HepG2 (cell line): Measurements from ENCODE around the gene SLC4A2. TPM values are rescaled to one million over a fixed set of nuclear protein-coding genes. Genes with fewer than 3 reads are reported as not detected.

Source experiments
- ARNTL ChIP-seq: sonication (generic); formaldehyde crosslinking; IDR thresholded peaks from 2 replicates; pipeline ENCODE4 v1.4.0; 2020; ENCODE audit warnings: mild to moderate bottlenecking, missing genetic modification reagents
- ATAD3A ChIP-seq: sonication (generic); formaldehyde crosslinking; IDR thresholded peaks from 2 replicates; pipeline ENCODE4 v1.4.0; 2020; ENCODE audit warnings: missing genetic modification reagents
- CENPX ChIP-seq: sonication (generic); formaldehyde crosslinking; IDR thresholded peaks from 2 replicates; pipeline ENCODE4 v1.9.0; 2021; ENCODE audit warnings: mild to moderate bottlenecking, missing genetic modification reagents, moderate library complexity
- CHD2 ChIP-seq: IDR thresholded peaks from 2 replicates; pipeline ENCODE4 v1.6.1; 2011; ENCODE audit warnings: low read depth, low read length, improper control_type of control experiment
- JDP2 ChIP-seq: sonication (generic); formaldehyde crosslinking; IDR thresholded peaks from 2 replicates; pipeline ENCODE4 v1.8.1; 2022; ENCODE audit warnings: missing genetic modification reagents, borderline replicate concordance
- KDM1A ChIP-seq: IDR thresholded peaks from 2 replicates; pipeline ENCODE4 v1.6.1; 2016; ENCODE audit warnings: missing compliant biosample characterization
- MYC ChIP-seq: sonication (generic); formaldehyde crosslinking; IDR thresholded peaks from 2 replicates; pipeline ENCODE4 v1.9.0; 2021; ENCODE audit warnings: missing genetic modification reagents, borderline replicate concordance
- NFYB ChIP-seq: sonication (generic); formaldehyde crosslinking; IDR thresholded peaks from 2 replicates; pipeline ENCODE4 v1.4.0; 2020; ENCODE audit warnings: missing genetic modification reagents
- ONECUT2 ChIP-seq: sonication (generic); formaldehyde crosslinking; IDR thresholded peaks from 2 replicates; pipeline ENCODE4 v1.4.0; 2020; ENCODE audit warnings: missing genetic modification reagents
- RFX1 ChIP-seq: fragments of 450-650 bp; IDR thresholded peaks from 2 replicates; pipeline ENCODE4 v1.6.1; 2017
- SALL1 ChIP-seq: sonication (generic); formaldehyde crosslinking; IDR thresholded peaks from 2 replicates; pipeline ENCODE4 v1.8.0; 2022; ENCODE audit warnings: mild to moderate bottlenecking, missing genetic modification reagents
- SALL2 ChIP-seq: sonication (generic); formaldehyde crosslinking; IDR thresholded peaks from 2 replicates; pipeline ENCODE4 v1.8.1; 2023; ENCODE audit warnings: mild to moderate bottlenecking, missing genetic modification reagents, inconsistent platforms
- SIN3A ChIP-seq: IDR thresholded peaks from 2 replicates; pipeline ENCODE4 v1.6.1; 2011; ENCODE audit warnings: low read depth, mild to moderate bottlenecking, control low read depth, low read length, borderline replicate concordance
- SPEN ChIP-seq: sonication (generic); formaldehyde crosslinking; IDR thresholded peaks from 2 replicates; pipeline ENCODE4 v1.5.1; 2020; ENCODE audit warnings: low read depth, mild to moderate bottlenecking, missing genetic modification reagents
- TAF1 ChIP-seq: sonication (generic); formaldehyde crosslinking; IDR thresholded peaks from 2 replicates; pipeline ENCODE4 v1.4.0; 2020; ENCODE audit warnings: missing genetic modification reagents
- TGIF2 ChIP-seq: IDR thresholded peaks from 2 replicates; pipeline ENCODE4 v1.6.1; 2016; ENCODE audit warnings: control low read depth, missing compliant biosample characterization
- THYN1 ChIP-seq: sonication (generic); formaldehyde crosslinking; IDR thresholded peaks from 2 replicates; pipeline ENCODE4 v1.8.1; 2023; ENCODE audit warnings: low read depth, mild to moderate bottlenecking, moderate library complexity, missing genetic modification reagents, borderline replicate concordance
- TSC22D2 ChIP-seq: sonication (generic); formaldehyde crosslinking; IDR thresholded peaks from 2 replicates; pipeline ENCODE4 v1.5.1; 2020; ENCODE audit warnings: missing genetic modification reagents, mild to moderate bottlenecking, borderline replicate concordance
- YY1 ChIP-seq: IDR thresholded peaks from 2 replicates; pipeline ENCODE4 v1.6.1; 2011; ENCODE audit warnings: low read length, low read depth, moderate library complexity, mild to moderate bottlenecking; ENCODE audit not compliant: insufficient read depth, insufficient replicate concordance
- ZFYVE20 ChIP-seq: sonication (generic); formaldehyde crosslinking; IDR thresholded peaks from 2 replicates; pipeline ENCODE4 v1.8.0; 2023; ENCODE audit warnings: low read depth, mild to moderate bottlenecking, moderate library complexity, missing genetic modification reagents, borderline replicate concordance
- ZNF510 ChIP-seq: sonication (generic); formaldehyde crosslinking; IDR thresholded peaks from 2 replicates; pipeline ENCODE4 v1.4.0; 2020; ENCODE audit warnings: low read depth, mild to moderate bottlenecking, missing genetic modification reagents
- ZNF761 ChIP-seq: sonication (generic); formaldehyde crosslinking; conservative IDR thresholded peaks from 2 replicates; pipeline ENCODE4 v1.4.0; 2020; ENCODE audit warnings: mild to moderate bottlenecking, missing genetic modification reagents
- polyA plus RNA-seq, 8 experiments: library from polyadenylated mRNA; depleted of rRNA in 3 of 8; stranded (reverse) in 7 of 8; unstranded in 1 of 8; fragments of >200 nt; fragmentation: Illumina TruSeq in 4 of 8; extraction: Trizol in 4 of 8; gene quantifications; 2 replicates each; pipeline versions ENCODE4 v1.2.1 to v1.2.3, GENCODE V29; 2011 to 2016; ENCODE audit warnings: low read depth in 4 of 8, missing spikeins in 1 of 8, mixed read lengths in 1 of 8; ENCODE audit not compliant: insufficient read depth in 1 of 8
- total RNA-seq, 5 experiments: library from RNA; depleted of rRNA; stranded (reverse); fragments of >200 nt; fragmentation: Illumina TruSeq; extraction: Trizol; gene quantifications; 2 replicates each; pipeline ENCODE4 v1.2.3, GENCODE V29; 2016; ENCODE audit warnings: low read depth in 1 of 5
- TF ChIP-seq, protein P1 (sequence below): sonication (generic); formaldehyde crosslinking; IDR thresholded peaks from 2 replicates; pipeline ENCODE4; 2020; ENCODE audit warnings: missing genetic modification reagents, mild to moderate bottlenecking, borderline replicate concordance
- TF ChIP-seq, protein P2 (sequence below): sonication (generic); formaldehyde crosslinking; IDR thresholded peaks from 2 replicates; pipeline ENCODE4 v1.4.0; 2020; ENCODE audit warnings: mild to moderate bottlenecking, missing genetic modification reagents
- TF ChIP-seq, protein P3 (sequence below): sonication (generic); formaldehyde crosslinking; conservative IDR thresholded peaks from 2 replicates; pipeline ENCODE4 v1.8.0; 2022; ENCODE audit warnings: missing genetic modification reagents
- TF ChIP-seq, protein P4 (sequence below): IDR thresholded peaks from 2 replicates; pipeline ENCODE4 v1.6.1; 2012; ENCODE audit warnings: inconsistent platforms

The SLC4A2 gene
- total and polyA plus RNA-seq, 2 of the 13 experiments (the other 11 are each of a cell fraction or from before 2014, with no cell fraction given) = 51.9 to 73.4 TPM

DNA sequence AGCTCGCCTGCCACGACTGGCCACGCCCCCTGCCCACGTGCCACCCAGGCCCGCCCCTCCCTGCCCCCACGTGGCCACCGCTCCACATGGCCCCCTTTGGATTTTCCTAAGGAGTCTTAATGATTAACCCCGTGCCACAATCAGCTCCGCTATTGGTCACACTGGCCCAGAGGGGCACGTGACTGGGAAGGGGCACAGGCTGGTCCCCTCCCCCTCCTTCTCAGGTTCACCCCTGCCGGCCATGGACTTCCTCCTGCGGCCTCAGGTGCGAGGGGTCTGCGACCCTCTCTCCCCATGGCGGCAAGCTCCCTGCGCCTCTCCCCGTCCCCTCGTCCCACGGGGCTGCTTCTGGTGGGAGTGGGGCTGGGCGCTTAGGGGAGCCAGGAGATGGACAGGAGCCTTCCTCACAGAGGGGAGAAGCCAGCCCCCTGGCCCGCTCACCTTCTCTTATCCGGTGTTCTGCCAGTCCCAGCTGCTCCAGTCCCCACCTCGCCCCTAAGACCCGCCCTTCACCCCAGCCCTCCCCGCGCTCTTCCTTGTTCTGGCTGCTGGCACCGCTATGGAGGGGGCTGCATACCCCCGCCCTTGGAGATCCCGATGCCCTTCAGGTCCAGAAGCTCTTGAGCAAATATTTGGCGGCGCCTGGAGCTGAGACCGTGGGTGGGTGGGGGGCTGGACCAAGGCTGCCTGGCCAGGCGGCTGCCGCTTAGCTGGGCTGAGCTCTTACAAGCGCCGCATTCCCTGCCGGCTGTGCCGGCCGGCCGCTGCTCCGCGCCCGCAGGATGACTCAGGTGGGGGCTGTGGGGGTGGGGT, 3.2 kb downstream of the SLC4A2 start (continued):
- TF ChIP-seq, protein P1, sequence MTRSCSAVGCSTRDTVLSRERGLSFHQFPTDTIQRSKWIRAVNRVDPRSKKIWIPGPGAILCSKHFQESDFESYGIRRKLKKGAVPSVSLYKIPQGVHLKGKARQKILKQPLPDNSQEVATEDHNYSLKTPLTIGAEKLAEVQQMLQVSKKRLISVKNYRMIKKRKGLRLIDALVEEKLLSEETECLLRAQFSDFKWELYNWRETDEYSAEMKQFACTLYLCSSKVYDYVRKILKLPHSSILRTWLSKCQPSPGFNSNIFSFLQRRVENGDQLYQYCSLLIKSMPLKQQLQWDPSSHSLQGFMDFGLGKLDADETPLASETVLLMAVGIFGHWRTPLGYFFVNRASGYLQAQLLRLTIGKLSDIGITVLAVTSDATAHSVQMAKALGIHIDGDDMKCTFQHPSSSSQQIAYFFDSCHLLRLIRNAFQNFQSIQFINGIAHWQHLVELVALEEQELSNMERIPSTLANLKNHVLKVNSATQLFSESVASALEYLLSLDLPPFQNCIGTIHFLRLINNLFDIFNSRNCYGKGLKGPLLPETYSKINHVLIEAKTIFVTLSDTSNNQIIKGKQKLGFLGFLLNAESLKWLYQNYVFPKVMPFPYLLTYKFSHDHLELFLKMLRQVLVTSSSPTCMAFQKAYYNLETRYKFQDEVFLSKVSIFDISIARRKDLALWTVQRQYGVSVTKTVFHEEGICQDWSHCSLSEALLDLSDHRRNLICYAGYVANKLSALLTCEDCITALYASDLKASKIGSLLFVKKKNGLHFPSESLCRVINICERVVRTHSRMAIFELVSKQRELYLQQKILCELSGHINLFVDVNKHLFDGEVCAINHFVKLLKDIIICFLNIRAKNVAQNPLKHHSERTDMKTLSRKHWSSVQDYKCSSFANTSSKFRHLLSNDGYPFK (CRISPR knock-in tag) = peak; percentile 66; the same call in 1 of the 2 replicates
- TF ChIP-seq SALL1 (CRISPR knock-in tag) (peak; percentile 75), THYN1 (CRISPR knock-in tag) (no peak), TGIF2 (no peak), NFYB (peak; percentile 61; the same call in 1 of the 2 replicates), TAF1 (CRISPR knock-in tag) (peak; percentile 86), SPEN (CRISPR knock-in tag) (peak; percentile 16; the same call in 1 of the 2 replicates), SIN3A (peak; percentile 66; the same call in 1 of the 2 replicates), CENPX (CRISPR knock-in tag) (no peak), MYC (CRISPR knock-in tag) (peak; percentile 88), JDP2 (CRISPR knock-in tag) (no peak), CHD2 (no peak; the same call in 1 of the 2 replicates), ONECUT2 (CRISPR knock-in tag) (no peak), TSC22D2 (CRISPR knock-in tag) (no peak), ATAD3A (CRISPR knock-in tag) (no peak), ZNF761 (CRISPR knock-in tag) (no peak; the same call in 1 of the 2 replicates), RFX1 (no peak), KDM1A (no peak), ZFYVE20 (CRISPR knock-in tag) (no peak), ZNF510 (CRISPR knock-in tag) (no peak), YY1 (peak; percentile 54), SALL2 (CRISPR knock-in tag) (0 out of 2 replicates have a peak, but pooled peaks have one; percentile 55), ARNTL (peak; percentile 99)
- TF ChIP-seq, protein P2, sequence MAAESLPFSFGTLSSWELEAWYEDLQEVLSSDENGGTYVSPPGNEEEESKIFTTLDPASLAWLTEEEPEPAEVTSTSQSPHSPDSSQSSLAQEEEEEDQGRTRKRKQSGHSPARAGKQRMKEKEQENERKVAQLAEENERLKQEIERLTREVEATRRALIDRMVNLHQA = no peak
- TF ChIP-seq, protein P3, sequence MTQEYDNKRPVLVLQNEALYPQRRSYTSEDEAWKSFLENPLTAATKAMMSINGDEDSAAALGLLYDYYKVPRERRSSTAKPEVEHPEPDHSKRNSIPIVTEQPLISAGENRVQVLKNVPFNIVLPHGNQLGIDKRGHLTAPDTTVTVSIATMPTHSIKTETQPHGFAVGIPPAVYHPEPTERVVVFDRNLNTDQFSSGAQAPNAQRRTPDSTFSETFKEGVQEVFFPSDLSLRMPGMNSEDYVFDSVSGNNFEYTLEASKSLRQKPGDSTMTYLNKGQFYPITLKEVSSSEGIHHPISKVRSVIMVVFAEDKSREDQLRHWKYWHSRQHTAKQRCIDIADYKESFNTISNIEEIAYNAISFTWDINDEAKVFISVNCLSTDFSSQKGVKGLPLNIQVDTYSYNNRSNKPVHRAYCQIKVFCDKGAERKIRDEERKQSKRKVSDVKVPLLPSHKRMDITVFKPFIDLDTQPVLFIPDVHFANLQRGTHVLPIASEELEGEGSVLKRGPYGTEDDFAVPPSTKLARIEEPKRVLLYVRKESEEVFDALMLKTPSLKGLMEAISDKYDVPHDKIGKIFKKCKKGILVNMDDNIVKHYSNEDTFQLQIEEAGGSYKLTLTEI (CRISPR knock-in tag) = no peak
- TF ChIP-seq, protein P4, sequence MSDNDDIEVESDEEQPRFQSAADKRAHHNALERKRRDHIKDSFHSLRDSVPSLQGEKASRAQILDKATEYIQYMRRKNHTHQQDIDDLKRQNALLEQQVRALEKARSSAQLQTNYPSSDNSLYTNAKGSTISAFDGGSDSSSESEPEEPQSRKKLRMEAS = peak; percentile 96
